22Rv1 (cell line): ENCODE data around the gene MPV17.
"Not testable (repeated sequence)": the region's sequence is repeated elsewhere in the genome, so short reads cannot be mapped to it uniquely, and the experiment has no call there.

ENCODE experiments used
- CTCF ChIP-seq: fragments of 450-650 bp; IDR thresholded peaks from 2 replicates; pipeline ENCODE4 v1.5.1; 2017; ENCODE audit warnings: mild to moderate bottlenecking
- ZFX ChIP-seq: fragments of 450-650 bp; IDR thresholded peaks from 2 replicates; pipeline ENCODE4 v1.6.1; 2017; ENCODE audit warnings: antibody characterized with exemption, borderline replicate concordance

- TF ChIP-seq CTCF, ZFX: not testable (repeated sequence)
These were observed 22.3 kb downstream of the MPV17 start for GRCh38 chr2:27300606-27301005.
